Globus pallidus (tissue), 1 donor: ENCODE data around the gene SIPA1L3.
A peak's percentile ranks its signal among the peaks of the same experiment; 100 is the strongest.

Source experiments
- DNase-seq: peaks from one replicate; pipeline ENCODE4 v3.0.0-alpha.2; 2015; ENCODE audit warnings: low spot score

Gene SIPA1L3

GRCh38 chr19:38193445-38193844 is 286.4 kb downstream of the SIPA1L3 start:
- DNase-seq: no peak

- no peak for DNase-seq
Observed at GRCh38 chr19:38194061-38194701, 287.2 kb downstream of the SIPA1L3 start.

DNA sequence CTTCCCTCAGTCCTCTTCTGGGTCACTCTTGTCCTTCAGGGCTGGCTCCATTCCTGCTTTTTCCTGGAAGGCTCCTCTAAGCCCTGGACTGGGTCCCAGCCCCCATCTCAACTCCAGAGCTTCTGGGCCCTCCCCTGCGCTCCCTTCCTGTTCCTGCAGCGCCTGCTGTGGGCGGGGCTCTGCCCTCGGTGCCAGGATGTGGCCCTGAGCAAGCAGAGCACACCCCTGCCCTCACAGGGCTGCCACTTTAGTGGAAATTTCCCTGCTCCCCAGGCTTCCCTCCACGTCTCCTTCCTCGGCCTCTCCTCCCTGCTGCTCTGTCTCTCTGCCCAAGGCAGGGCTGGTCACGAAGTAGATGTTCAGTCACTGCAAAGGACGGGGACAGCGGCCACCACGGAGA is 288.2 kb downstream of the SIPA1L3 start:
- DNase-seq: no peak

GRCh38 chr19:38196245-38196837 is 289.3 kb downstream of the SIPA1L3 start:
- DNase-seq: no peak

GRCh38 chr19:38196948-38197656 is 290.1 kb downstream of the SIPA1L3 start:
- no peak for DNase-seq

GRCh38 chr19:38197937-38198704 is 291.1 kb downstream of the SIPA1L3 start:
- no peak for DNase-seq

GRCh38 chr19:38199340-38199739 is 292.3 kb downstream of the SIPA1L3 start:
- DNase-seq: no peak

- no peak for DNase-seq
Observed at GRCh38 chr19:38201731-38202130, 294.7 kb downstream of the SIPA1L3 start.

DNA sequence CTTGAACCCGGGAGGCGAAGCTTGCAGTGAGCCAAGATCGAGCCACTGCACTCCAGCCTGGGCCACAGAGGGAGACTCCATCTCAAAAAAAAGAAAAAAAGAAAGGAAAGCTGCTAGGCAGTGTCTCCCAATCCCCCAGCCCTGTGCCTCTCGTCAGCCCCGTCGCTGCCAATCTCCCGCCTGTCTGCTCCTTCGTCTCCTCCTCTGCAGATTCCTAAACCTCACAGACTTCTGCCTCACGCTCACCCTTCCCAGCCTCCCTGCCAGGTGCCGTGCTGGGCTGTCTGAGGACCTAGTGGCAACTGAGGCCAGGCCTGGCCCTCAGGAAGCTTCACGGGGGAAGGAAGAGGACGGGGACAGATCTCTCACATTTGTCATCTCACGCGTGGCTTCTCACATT is 295.5 kb downstream of the SIPA1L3 start:
- DNase-seq: no peak

- DNase-seq: no peak
Observed at GRCh38 chr19:38203197-38203596, 296.2 kb downstream of the SIPA1L3 start.

DNA sequence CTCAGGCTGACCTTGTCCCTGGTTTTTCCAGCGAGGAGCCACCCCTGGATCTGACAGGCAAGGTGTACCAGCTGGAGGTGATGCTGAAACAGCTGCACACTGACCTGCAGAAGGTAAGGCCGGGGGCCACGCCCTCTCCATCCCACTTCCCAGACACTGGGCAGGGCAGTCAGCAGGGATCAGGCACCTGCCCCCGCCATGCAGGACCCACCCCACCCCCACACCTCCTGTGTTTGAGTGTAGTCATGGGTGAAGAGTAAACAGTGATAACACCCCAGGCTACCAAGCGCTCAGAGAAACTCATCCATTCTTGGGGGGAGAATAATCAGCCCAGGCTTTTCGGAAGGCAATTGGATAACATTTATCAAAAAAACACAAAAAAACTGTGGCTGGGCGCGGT is 297.1 kb downstream of the SIPA1L3 start:
- DNase-seq: no peak

- no peak for DNase-seq
Observed at GRCh38 chr19:38204728-38205127, 297.7 kb downstream of the SIPA1L3 start.

DNA sequence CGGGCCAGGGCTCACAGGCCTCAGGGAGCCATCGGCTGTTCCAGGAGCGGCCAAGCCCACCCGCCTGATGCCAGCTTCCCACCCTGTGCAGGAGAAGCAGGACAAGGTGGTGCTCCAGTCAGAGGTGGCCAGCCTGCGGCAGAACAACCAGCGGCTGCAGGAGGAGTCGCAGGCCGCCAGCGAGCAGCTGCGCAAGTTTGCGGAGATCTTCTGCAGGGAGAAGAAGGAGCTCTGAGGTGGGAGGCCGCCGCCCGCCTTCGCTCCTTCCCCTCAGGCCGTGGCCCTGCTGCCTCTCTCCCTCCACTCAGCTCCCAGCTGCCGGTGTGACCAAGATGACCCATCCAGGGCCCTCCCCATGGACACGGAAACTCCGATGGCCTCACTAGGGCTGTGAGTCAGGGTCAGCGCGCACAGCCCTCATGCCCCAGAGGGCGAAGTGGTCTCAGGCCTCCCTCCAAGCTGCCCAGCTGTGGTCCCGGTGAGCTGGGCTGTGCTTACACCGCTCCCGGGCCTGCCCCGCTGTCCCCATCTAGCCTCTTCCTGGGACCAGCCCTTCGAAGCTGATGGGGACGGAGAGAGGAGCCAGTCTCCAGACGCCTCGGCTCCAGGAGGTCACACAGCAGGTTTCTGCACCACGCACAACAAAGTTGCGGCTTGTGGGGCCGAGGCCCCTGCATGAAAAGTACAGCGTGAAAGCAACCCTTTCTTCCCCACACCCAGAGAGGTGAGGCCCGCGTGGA is 299.2 kb downstream of the SIPA1L3 start:
- DNase-seq: no peak

GRCh38 chr19:38206928-38207327 is 299.9 kb downstream of the SIPA1L3 start:
- DNase-seq: no peak

GRCh38 chr19:38207543-38207942 is 300.5 kb downstream of the SIPA1L3 start:
- no peak for DNase-seq

DNA sequence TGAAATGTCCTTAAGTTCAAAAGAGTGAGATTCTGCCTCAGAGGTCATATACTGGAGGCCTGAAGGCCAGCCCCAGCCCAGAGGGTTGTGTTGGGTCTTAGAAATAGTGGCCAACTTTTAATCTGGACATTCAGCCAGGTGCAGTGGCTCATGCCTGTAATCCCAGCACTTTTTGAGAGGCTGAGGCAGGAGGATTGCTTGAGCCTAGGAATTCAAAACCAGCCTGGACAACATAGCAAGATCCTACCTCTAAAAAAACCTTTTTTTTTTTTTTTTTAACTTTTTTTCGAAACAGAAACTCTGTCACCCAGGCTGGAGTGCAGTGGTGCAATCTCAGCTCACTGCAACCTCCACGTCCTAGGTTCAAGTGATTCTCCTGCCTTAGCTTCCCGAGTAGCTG is 301.6 kb downstream of the SIPA1L3 start:
- no peak for DNase-seq

DNA sequence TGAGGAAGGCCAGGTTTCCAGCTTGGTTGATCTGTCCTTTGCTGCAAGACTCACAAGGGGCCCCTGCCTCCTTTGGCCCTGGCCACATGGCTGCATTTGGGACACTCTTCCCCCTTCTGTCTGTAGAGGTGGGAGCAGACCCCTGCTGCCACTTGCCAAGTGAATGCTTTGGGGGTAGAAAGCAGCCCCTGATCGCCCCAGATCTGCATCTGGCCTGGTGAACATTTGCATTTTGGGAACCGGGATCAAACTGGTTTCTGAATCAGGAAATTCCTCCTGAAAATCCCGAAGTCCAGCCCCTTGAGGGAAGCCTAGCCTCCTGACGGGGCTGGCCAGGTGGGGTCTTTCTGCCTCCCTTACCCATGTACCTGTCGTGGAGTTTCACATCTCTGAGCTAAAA is 302.1 kb downstream of the SIPA1L3 start:
- DNase-seq: no peak

GRCh38 chr19:38209671-38210457 is 302.9 kb downstream of the SIPA1L3 start:
- DNase-seq: peak; percentile 70

DNA sequence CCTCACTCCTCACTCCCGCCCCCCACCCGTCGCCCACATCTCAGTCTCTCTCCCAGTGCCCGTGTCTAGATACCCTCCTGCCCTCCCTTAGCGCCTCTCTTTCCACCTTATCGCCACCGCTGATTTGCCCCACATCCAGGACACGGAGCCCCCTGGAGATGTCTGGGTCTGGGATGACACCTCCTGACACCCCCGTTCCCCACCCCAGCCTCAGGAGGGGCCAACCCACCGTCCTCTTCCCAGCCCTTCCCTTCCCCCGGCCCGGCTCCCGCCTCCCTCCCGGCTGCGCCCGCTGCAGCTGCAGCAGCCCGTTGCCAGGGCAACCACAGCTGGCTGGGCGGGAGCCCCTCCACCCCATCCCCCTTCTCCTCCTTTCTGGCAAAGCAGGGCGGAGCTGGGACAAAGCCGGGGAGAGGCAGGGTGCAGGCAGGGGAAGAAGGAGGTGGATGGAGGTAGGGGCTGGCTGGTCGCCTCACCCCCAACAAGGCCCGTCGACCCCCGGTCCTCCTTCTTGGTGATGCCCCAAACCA is 303.5 kb downstream of the SIPA1L3 start:
- peak; percentile 84 for DNase-seq

- no peak for DNase-seq
Observed at GRCh38 chr19:38211151-38211591, 304.2 kb downstream of the SIPA1L3 start.

DNA sequence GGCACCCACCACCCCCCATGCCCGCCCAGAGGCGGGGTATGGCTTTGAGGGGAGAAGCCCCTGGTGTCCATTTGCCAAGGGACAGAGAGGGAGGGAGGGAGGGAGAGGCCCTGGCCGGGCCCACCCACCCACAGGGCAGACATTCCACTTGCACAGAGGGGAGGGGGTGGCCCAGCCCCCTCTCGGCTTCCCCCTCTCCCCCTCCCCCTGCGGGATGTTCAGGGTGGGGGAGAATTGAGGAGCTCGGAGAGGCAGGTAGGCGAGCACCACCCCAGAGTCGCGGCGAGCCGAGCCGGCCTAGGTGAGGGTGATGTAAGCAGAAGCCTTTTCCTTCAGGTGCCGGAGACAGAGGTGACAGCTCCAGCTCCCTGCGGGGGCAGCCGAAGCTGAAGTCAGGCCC is 304.8 kb downstream of the SIPA1L3 start:
- no peak for DNase-seq
